ENCODE measurements around the gene PRR16. TPM values are rescaled to one million over a fixed set of nuclear protein-coding genes. Genes with fewer than 3 reads are reported as not detected.

Gene PRR16
- total and polyA plus RNA-seq, 2 experiments from 2014 or later, result 15.3 to 16.1 TPM

GRCh38 chr5:120610145-120610544 lies 146.0 kb downstream of the PRR16 start:
- H3K79me2 ChIP-seq, result peaks cover 5% of the 10 kb centered on the region
- DNase-seq (ENCODE audit: low spot score), result no peak
- H3K9me3 ChIP-seq (ENCODE audit: low read depth), result no peaks in the 10 kb centered on the region
- H3K4me1 ChIP-seq (ENCODE audit: insufficient read depth), result no peaks in the 10 kb centered on the region
- TF ChIP-seq EZH2phosphoT487 (IDR thresholded peaks at IDR 0.05; ENCODE audit: low read depth, severe bottlenecking, unreplicated experiment), result no peak
- TF ChIP-seq EZH2 (IDR thresholded peaks at IDR 0.05; ENCODE audit: borderline replicate concordance), result no peak
- TF ChIP-seq, protein P1, sequence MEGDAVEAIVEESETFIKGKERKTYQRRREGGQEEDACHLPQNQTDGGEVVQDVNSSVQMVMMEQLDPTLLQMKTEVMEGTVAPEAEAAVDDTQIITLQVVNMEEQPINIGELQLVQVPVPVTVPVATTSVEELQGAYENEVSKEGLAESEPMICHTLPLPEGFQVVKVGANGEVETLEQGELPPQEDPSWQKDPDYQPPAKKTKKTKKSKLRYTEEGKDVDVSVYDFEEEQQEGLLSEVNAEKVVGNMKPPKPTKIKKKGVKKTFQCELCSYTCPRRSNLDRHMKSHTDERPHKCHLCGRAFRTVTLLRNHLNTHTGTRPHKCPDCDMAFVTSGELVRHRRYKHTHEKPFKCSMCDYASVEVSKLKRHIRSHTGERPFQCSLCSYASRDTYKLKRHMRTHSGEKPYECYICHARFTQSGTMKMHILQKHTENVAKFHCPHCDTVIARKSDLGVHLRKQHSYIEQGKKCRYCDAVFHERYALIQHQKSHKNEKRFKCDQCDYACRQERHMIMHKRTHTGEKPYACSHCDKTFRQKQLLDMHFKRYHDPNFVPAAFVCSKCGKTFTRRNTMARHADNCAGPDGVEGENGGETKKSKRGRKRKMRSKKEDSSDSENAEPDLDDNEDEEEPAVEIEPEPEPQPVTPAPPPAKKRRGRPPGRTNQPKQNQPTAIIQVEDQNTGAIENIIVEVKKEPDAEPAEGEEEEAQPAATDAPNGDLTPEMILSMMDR (IDR thresholded peaks at IDR 0.05; ENCODE audit: poor library complexity), result no peak
- H3K27ac ChIP-seq, result no peak overlapping the region
- H3K4me3 ChIP-seq, result no peak overlapping the region
- H3K4me2 ChIP-seq, result no peak overlapping the region
- no peaks in the 10 kb centered on the region for H3K9me2 ChIP-seq (replicated peaks; ENCODE audit: insufficient read depth)
- H3K36me3 ChIP-seq (replicated peaks; ENCODE audit: insufficient read depth, low read depth), result no peaks in the 10 kb centered on the region
- no peaks in the 10 kb centered on the region for H4K20me1 ChIP-seq (ENCODE audit: insufficient read depth, poor library complexity, severe bottlenecking)
- 92% methylated on average over 2 of the region's 2 CpGs for WGBS (ENCODE audit: low lambda C conversion rate, missing lambda C conversion rate)
- H3K27me3 ChIP-seq, result no peaks in the 10 kb centered on the region
- H2AFZ ChIP-seq, result no peak overlapping the region

DNA sequence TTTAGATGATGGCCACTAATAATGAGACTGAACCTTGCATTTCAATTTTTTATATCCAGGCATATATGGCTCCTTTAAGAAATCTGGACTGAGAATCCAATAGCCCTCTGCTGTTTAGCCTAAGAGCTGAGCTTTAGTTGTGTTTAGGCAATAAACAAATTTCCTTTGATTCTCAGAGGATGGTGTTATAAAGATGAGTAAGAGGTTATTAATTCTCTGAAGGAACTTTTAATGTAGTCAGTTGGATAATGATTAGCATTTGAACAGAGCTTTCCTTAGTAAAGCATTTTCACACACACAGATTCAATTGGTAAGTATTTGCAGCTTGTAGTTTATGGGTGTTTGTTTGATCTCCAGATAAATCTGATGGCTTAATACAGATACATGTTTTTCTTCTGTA lies 149.6 kb downstream of the PRR16 start:
- Histone ChIP-seq H3K4me2 (no peak overlapping the region), H4K20me1 (ENCODE audit: insufficient read depth, poor library complexity, severe bottlenecking) (no peaks in the 10 kb centered on the region), H2AFZ (no peak overlapping the region), H3K79me2 (peaks cover 3% of the 10 kb centered on the region), H3K9me2 (replicated peaks; ENCODE audit: insufficient read depth) (no peaks in the 10 kb centered on the region), H3K4me1 (ENCODE audit: insufficient read depth) (no peaks in the 10 kb centered on the region), H3K27ac (peak overlapping the region; percentile 13), H3K4me3 (no peak overlapping the region), H3K36me3 (replicated peaks; ENCODE audit: insufficient read depth, low read depth) (no peaks in the 10 kb centered on the region), H3K9me3 (ENCODE audit: low read depth) (no peaks in the 10 kb centered on the region), H3K27me3 (no peaks in the 10 kb centered on the region)
- TF ChIP-seq, protein P1 (IDR thresholded peaks at IDR 0.05; ENCODE audit: poor library complexity), result no peak
- TF ChIP-seq EZH2phosphoT487 (IDR thresholded peaks at IDR 0.05; ENCODE audit: low read depth, severe bottlenecking, unreplicated experiment) (no peak), EZH2 (IDR thresholded peaks at IDR 0.05; ENCODE audit: borderline replicate concordance) (no peak)
- DNase-seq (ENCODE audit: low spot score), result no peak

DNA sequence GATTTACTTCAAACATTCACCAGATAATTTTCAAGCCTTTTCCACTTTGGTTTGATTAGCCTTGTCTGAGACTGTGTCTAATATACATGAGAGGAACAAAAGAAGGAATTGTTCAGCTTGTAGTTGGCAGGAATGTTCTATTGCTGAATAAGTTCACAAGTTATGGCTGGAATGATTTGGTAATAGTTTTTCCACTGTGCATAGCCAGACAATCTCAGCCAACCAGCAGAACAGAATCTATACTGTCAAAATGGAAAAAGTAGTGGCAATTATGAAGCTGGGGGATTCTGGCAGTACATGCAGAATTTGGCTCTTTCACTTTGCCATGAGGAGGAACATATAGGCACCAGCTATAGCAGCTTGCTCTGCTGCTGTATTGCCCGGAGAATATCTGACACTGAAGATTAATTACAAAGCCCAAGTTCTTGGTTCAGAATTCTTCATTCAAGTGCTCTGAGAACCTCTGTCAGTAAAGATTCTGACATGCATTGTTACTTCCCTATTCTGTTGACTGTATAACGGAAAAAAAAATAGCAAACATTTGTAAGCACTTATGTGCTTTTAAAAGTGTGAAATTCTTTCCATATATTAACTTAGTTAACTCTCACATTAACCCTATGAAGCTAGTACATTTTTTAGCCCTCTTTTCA lies 150.6 kb downstream of the PRR16 start:
- peaks cover under 1% of the 10 kb centered on the region for H3K79me2 ChIP-seq
- H3K4me2 ChIP-seq, result no peak overlapping the region
- H2AFZ ChIP-seq, result no peak overlapping the region
- no peaks in the 10 kb centered on the region for H3K9me3 ChIP-seq (ENCODE audit: low read depth)
- DNase-seq (ENCODE audit: low spot score), result no peak
- TF ChIP-seq, protein P1 (IDR thresholded peaks at IDR 0.05; ENCODE audit: poor library complexity), result no peak
- TF ChIP-seq EZH2phosphoT487 (IDR thresholded peaks at IDR 0.05; ENCODE audit: low read depth, severe bottlenecking, unreplicated experiment) (no peak), EZH2 (IDR thresholded peaks at IDR 0.05; ENCODE audit: borderline replicate concordance) (no peak)
- H3K4me1 ChIP-seq (ENCODE audit: insufficient read depth), result no peaks in the 10 kb centered on the region
- peak overlapping the region; percentile 20 for H3K27ac ChIP-seq
- 68% methylated on average over 2 of the region's 2 CpGs for WGBS (ENCODE audit: low lambda C conversion rate, missing lambda C conversion rate)
- no peaks in the 10 kb centered on the region for H4K20me1 ChIP-seq (ENCODE audit: insufficient read depth, poor library complexity, severe bottlenecking)
- no peaks in the 10 kb centered on the region for H3K36me3 ChIP-seq (replicated peaks; ENCODE audit: insufficient read depth, low read depth)
- no peaks in the 10 kb centered on the region for H3K27me3 ChIP-seq
- no peak overlapping the region for H3K4me3 ChIP-seq
- no peaks in the 10 kb centered on the region for H3K9me2 ChIP-seq (replicated peaks; ENCODE audit: insufficient read depth)
